ENCODE measurements around the gene ZNF800.
A peak's percentile ranks its signal among the peaks of the same experiment; 100 is the strongest.
"Not testable (repeated sequence)": the region's sequence is repeated elsewhere in the genome, so short reads cannot be mapped to it uniquely, and the experiment has no call there.

The ZNF800 gene, protein sequence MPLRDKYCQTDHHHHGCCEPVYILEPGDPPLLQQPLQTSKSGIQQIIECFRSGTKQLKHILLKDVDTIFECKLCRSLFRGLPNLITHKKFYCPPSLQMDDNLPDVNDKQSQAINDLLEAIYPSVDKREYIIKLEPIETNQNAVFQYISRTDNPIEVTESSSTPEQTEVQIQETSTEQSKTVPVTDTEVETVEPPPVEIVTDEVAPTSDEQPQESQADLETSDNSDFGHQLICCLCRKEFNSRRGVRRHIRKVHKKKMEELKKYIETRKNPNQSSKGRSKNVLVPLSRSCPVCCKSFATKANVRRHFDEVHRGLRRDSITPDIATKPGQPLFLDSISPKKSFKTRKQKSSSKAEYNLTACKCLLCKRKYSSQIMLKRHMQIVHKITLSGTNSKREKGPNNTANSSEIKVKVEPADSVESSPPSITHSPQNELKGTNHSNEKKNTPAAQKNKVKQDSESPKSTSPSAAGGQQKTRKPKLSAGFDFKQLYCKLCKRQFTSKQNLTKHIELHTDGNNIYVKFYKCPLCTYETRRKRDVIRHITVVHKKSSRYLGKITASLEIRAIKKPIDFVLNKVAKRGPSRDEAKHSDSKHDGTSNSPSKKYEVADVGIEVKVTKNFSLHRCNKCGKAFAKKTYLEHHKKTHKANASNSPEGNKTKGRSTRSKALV

GRCh38 chr7:127392566-127393367 lies at the start of gene ZNF800:
Gene ZNF800, minus strand, starts transcription at chr7:127392708. Its CDS starts 1,151 bp downstream, at chr7:127391557.
- DNase-seq: peak; percentile 91

- no peak for DNase-seq
These were observed 47.7 kb upstream of the ZNF800 start for GRCh38 chr7:127440206-127440605.

DNA sequence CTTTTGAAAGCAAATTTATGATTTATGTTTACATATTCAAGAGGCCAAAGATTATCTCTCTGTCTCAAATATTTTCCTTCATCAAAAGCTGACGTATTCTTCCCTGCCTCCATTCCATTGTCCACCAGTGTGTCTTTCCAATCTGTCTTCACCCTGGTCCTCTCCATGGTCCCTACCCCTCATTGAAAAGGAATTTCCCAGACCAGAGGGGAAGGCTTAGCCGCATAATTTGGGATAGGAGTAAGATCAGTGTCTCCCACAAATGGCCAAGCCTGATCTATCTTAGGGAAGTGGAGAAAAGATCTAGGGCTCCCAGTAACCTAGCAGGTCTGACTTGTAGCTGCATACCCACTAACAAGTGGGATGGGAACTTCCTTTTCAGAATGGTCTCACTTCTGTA lies 46.3 kb upstream of the ZNF800 start:
- DNase-seq: no peak

DNA sequence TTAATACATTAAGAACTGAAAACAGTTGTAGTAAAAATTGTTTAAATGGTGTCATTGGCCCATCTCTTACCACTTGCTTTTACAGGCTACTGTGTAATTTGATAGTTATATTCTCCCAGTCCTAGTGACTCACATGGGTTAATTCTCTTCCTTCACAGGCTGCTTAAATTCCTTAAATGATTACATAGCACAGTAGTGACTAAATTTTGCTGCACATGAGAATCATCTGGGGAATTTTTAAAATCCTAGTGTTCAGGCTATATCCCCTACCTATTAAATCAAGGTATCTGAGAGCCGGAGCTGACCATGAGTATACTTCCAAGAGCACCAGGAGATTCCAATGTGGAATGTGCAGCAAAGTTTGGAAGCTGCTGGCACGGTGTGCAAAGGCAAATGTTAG lies 45.3 kb upstream of the ZNF800 start:
- DNase-seq: no peak

GRCh38 chr7:127437241-127437640 lies 44.7 kb upstream of the ZNF800 start:
- DNase-seq: no peak

- not testable (repeated sequence) for DNase-seq
These were observed 36.8 kb upstream of the ZNF800 start for GRCh38 chr7:127429281-127429680.

DNA sequence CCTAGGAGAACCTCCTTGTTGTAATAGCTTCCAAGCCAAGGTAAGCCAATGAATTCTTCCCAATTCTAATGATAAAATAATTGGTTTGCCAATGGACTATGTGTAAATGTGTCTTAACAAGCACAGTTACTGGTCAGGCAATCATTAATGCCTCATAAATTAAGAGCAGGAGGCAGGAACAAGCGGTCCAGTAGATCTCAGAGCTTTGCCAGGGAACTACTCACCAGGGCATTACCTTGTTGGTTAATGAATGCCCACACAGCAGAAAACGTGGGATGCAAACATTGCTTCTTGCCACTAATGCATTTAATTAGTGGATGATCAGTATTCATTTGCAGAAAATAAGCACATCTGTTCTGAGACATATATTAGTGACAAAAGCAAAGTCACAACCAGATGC lies 26.7 kb upstream of the ZNF800 start:
- no peak for DNase-seq

- no peak for DNase-seq
These were observed 26.0 kb upstream of the ZNF800 start for GRCh38 chr7:127418459-127418858.

DNA sequence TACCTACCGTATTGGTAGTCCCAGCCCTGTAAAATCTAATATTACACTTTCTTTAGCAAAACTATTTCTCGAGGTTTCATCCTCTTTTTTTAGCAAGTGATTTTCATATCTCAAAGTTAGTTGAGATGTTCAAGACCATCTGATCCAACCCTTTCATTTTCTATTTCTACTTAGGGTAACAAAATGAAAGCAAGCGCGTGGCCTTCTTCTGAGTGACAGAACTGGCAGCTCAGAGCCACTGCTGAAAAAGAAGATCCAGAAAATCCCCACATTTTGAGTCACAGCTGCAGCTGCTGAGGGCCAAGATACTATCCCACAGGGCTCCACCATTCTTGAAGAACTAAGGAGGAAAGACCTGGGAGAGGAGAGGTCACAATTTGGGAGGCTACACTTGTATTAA lies 24.8 kb upstream of the ZNF800 start:
- no peak for DNase-seq

DNA sequence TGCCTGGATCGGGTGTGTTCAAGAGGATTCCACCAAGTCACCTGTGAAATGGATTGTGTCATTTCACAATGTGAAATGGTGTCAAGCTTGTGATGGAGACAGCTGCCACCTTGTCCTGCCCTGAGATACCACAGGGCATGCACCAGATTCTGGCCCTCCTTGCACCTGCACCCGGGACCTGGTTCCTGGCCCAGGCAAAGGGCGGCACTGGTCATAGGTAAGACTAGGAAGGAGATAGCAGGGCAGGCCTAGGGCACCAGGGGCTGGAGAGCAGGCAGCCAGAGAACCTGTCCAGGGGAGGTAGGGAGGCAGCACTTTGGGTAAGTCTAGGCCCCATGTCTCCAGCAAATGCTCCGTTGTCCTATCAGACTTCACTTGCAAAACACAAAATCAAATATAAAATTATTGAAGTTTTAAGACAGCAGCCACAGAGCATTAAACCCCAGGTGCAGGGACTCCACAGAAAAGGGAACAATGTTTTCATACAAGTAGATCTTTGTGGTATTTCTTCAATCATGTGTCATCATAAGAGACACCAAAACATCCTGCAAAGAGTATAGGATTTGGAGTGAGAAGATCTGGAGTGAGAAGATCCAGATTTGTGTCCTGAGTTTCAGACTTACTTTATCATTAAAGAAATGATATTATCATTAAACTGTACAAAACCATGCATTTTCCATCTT lies 22.7 kb upstream of the ZNF800 start:
- DNase-seq: no peak

DNA sequence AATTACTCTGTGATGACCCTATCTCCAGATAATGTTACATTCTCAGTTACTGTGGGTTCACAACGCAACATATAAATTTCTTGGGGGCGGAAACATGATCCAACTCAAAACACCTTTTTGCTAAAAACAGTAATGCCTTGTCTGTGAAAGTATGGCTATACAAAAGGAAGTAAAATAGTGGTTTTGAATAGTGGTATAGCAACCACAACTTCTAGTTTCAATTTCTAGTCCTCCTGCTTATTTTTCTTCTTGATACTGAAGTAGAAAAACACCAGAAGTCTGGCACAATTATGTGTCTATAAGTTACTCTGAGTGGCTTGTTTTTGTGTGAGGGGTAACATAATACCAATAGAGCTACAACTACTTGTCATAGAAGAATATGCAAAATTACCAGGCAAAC lies 21.5 kb upstream of the ZNF800 start:
- DNase-seq: no peak

GRCh38 chr7:127413326-127413725 lies 20.8 kb upstream of the ZNF800 start:
- no peak for DNase-seq

GRCh38 chr7:127411176-127411575 lies 18.7 kb upstream of the ZNF800 start:
- no peak for DNase-seq

DNA sequence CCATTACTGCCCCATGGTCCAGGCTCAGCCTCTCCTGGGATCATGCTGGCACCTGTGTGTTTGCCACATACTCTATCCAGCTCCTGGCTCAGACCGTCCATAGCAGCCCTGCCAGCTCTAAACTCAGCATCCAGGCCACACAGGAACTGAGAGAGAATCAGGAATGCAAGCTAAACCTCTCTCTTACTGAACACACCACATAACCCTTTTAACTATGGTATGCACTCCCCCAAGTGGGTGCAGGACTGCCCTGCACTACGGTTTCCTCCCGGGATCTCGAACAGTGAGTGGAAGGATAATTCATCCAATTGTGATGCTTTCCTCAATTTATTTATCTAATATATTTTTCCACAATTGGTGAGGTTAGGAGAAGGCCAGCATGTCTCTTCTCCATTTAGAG lies 17.1 kb upstream of the ZNF800 start:
- DNase-seq: no peak

GRCh38 chr7:127404286-127405072 lies 12.0 kb upstream of the ZNF800 start:
- no peak for DNase-seq

DNA sequence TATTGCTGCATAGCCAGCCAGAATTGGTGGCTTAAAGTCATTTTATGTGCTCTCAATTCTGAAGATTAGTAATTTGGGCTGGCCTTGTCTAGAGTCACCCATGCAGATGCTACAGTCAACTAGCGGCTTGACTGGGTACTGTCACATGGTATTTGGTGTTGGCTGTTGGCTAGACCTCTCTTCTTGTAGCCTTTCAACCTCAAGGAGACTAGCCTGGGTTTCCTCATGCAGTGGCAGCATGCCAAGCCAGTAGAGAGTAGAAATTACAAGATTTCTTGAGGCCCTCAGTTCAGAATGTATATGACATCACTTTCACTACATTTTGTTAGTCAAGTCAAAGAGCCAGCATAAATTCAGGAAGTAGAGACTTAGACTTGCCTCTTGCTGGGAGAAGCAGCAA lies 3.7 kb upstream of the ZNF800 start:
- no peak for DNase-seq

- not testable (repeated sequence) for DNase-seq
These were observed 2.6 kb upstream of the ZNF800 start for GRCh38 chr7:127395104-127395503.

DNA sequence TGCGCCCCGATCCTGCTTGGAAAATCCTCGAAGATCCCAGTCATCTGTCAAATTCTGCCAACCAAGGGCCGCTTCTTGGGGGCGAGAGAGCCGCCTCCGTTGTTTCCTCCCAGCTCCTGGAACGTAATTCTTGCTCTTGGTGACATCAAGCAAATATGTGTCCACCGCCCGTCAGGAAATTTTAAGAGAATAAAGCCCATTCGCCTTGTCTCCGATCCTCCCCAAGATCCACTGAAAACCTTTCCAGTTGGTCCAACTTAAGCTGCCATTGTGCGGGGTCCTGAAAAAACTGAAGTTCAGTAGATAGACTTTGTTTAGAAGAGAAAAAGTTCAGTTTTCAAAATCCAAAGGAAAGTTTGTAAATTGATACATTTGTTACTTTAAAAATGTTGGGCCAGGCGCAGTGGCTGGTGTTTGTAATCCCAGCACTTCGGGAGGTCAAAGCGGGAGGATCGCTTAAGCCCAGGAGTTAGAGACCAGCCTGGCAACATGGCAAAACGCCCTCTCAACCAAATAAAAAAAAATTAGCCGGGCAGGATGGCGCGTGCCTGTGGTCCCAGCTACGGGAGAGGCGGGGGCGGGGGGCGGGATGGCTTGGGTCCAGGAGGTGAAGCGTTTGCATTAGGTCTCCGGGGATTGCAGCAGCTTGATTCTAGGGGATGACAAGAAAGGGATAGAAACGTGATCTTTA lies 1.0 kb upstream of the ZNF800 start:
- DNase-seq: peak; percentile 40

GRCh38 chr7:127392182-127392565 lies 334 bp downstream of the ZNF800 start:
- DNase-seq: peak; percentile 53

GRCh38 chr7:127391591-127392181 lies 822 bp downstream of the ZNF800 start:
- DNase-seq: peak; percentile 4

All from midbrain (tissue), 1 donor.